WI38 (cell line): ENCODE results near the gene XDH.

Source experiments
- H3K4me3 ChIP-seq: 2 replicates; pipeline ENCODE4 v1.5.1; 2011; ENCODE audit warnings: low read depth, mild to moderate bottlenecking, control low read depth, low read length
- CTCF ChIP-seq: IDR thresholded peaks from 2 replicates; pipeline ENCODE4 v1.5.1; 2012; ENCODE audit warnings: low read depth, mild to moderate bottlenecking, control low read depth, low read length

XDH gene

GRCh38 chr2:31333527-31334183, 80.9 kb downstream of the XDH start:
- H3K4me3 ChIP-seq = no peak overlapping the region
- TF ChIP-seq CTCF = peak; percentile 99

GRCh38 chr2:31333046-31333445, 81.5 kb downstream of the XDH start:
- TF ChIP-seq CTCF = no peak
- no peak overlapping the region for H3K4me3 ChIP-seq

GRCh38 chr2:31332521-31332920, 82.0 kb downstream of the XDH start:
- TF ChIP-seq CTCF = no peak
- H3K4me3 ChIP-seq = no peak overlapping the region

- no peak for TF ChIP-seq CTCF
- H3K4me3 ChIP-seq = no peak overlapping the region
Observed at GRCh38 chr2:31331156-31331555, 83.4 kb downstream of the XDH start.

- TF ChIP-seq CTCF = no peak
- no peak overlapping the region for H3K4me3 ChIP-seq
Observed at GRCh38 chr2:31329081-31329625, 85.4 kb downstream of the XDH start.

GRCh38 chr2:31328026-31328425, 86.5 kb downstream of the XDH start:
- no peak for TF ChIP-seq CTCF
- no peak overlapping the region for H3K4me3 ChIP-seq

GRCh38 chr2:31327505-31327904, 87.0 kb downstream of the XDH start:
- H3K4me3 ChIP-seq = no peak overlapping the region
- TF ChIP-seq CTCF = no peak
